Upper lobe of left lung (tissue), 4 donors: ENCODE results near the gene MPDZ.

ENCODE experiments used
- POLR2A ChIP-seq, 4 donors: fragments of 450-650 bp; IDR thresholded peaks; one replicate each; pipeline ENCODE4 v1.5.1; 2016 to 2017; ENCODE audit warnings: antibody characterized with exemption in 4 of 4, mild to moderate bottlenecking in 2 of 4
- POLR2AphosphoS5 ChIP-seq, 2 donors: sonication (generic); formaldehyde crosslinking; IDR thresholded peaks; one replicate each; pipeline ENCODE4 v1.5.1; 2017; ENCODE audit warnings: antibody characterized with exemption in 2 of 2
- TF ChIP-seq, protein P1 (sequence below), 6 experiments: fragments of 450-650 bp in 4 of 6; fragments of 200-600 bp in 2 of 6; sonication (generic) in 2 of 6; IDR thresholded peaks; one replicate each; pipeline ENCODE4 v1.5.1; 2016 to 2019; ENCODE audit warnings: antibody characterized with exemption in 6 of 6

DNA sequence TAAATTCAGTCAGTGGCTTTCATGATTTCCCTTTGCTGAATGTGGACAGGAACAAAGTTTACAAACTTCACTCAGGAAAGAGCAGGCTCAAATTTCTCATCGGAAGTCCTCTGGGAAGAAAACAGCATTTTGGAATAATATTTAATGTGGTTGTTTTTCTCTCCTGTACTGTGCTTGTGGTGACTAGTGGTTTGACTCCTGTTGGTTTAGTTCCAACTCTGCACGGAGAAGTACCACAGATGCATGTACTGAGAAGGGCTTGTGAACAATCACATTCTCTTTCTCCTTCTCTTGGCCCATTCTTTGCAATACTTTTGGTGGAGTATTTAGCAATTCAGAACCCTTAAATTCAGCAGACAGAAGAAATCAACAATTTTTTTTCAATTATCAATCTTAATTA lies 13.3 kb downstream of the MPDZ start:
- no peak for TF ChIP-seq POLR2A (IDR thresholded peaks at IDR 0.05)
- TF ChIP-seq, protein P1, sequence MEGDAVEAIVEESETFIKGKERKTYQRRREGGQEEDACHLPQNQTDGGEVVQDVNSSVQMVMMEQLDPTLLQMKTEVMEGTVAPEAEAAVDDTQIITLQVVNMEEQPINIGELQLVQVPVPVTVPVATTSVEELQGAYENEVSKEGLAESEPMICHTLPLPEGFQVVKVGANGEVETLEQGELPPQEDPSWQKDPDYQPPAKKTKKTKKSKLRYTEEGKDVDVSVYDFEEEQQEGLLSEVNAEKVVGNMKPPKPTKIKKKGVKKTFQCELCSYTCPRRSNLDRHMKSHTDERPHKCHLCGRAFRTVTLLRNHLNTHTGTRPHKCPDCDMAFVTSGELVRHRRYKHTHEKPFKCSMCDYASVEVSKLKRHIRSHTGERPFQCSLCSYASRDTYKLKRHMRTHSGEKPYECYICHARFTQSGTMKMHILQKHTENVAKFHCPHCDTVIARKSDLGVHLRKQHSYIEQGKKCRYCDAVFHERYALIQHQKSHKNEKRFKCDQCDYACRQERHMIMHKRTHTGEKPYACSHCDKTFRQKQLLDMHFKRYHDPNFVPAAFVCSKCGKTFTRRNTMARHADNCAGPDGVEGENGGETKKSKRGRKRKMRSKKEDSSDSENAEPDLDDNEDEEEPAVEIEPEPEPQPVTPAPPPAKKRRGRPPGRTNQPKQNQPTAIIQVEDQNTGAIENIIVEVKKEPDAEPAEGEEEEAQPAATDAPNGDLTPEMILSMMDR (IDR thresholded peaks at IDR 0.05), result no peak
- no peak for TF ChIP-seq POLR2AphosphoS5 (IDR thresholded peaks at IDR 0.05)
